Lung (tissue), 12 donors: Measurements from ENCODE around the gene NIPAL3. TPM values are rescaled to one million over a fixed set of nuclear protein-coding genes. Genes with fewer than 3 reads are reported as not detected.
A peak's percentile ranks its signal among the peaks of the same experiment; 100 is the strongest.

ENCODE experiments used
- ATAC-seq: fragments of 200-7000 bp; cut with Tn5 transposase; one replicate; pipeline ENCODE4 v1.9.1; 2020; ENCODE audit warnings: moderate number of reproducible peaks; ENCODE audit not compliant: insufficient read depth, low FRiP score
- DNase-seq, 3 donors: peaks; one replicate each; pipeline ENCODE4 v3.0.0-alpha.2; 2013 to 2017
- H3K27ac ChIP-seq, 2 donors: one replicate each; pipeline ENCODE4 v1.5.1; 2013; ENCODE audit warnings: mild to moderate bottlenecking in 2 of 2, moderate library complexity in 2 of 2, control low read depth in 1 of 2, inconsistent platforms in 1 of 2, low read depth in 1 of 2, low read length in 1 of 2
- H3K27me3 ChIP-seq, 3 donors: one replicate each; pipeline ENCODE4 v1.5.1; 2013; ENCODE audit warnings: low read length in 2 of 3; ENCODE audit not compliant: control insufficient read depth in 3 of 3, insufficient read depth in 3 of 3
- H3K36me3 ChIP-seq, 4 donors: one replicate each; pipeline ENCODE4 v1.5.1; 2013; ENCODE audit warnings: low read length in 4 of 4, mild to moderate bottlenecking in 1 of 4, moderate library complexity in 1 of 4; ENCODE audit not compliant: control insufficient read depth in 4 of 4, insufficient read depth in 4 of 4
- H3K4me1 ChIP-seq, 5 donors: one replicate each; pipeline ENCODE4 v1.5.1; 2013; ENCODE audit warnings: low read length in 5 of 5, mild to moderate bottlenecking in 2 of 5, moderate library complexity in 1 of 5; ENCODE audit not compliant: control insufficient read depth in 5 of 5, insufficient read depth in 5 of 5
- H3K4me3 ChIP-seq: one replicate; pipeline ENCODE4 v1.5.1; 2013; ENCODE audit warnings: mild to moderate bottlenecking, control low read depth, moderate library complexity
- H3K9ac ChIP-seq, 2 donors: one replicate each; pipeline ENCODE4 v1.5.1; 2013; ENCODE audit warnings: low read length in 2 of 2, control low read depth in 1 of 2; ENCODE audit not compliant: insufficient read depth in 1 of 2
- H3K9me3 ChIP-seq, 4 donors: one replicate each; pipeline ENCODE4 v1.5.1; 2013; ENCODE audit warnings: low read length in 3 of 4, mild to moderate bottlenecking in 1 of 4, moderate library complexity in 1 of 4; ENCODE audit not compliant: control insufficient read depth in 4 of 4, insufficient read depth in 3 of 4
- CTCF ChIP-seq: IDR thresholded peaks from 2 replicates; pipeline ENCODE4 v1.5.1; 2012; ENCODE audit warnings: mild to moderate bottlenecking; ENCODE audit errors: control extremely low read depth, extremely low read depth
- WGBS, 2 donors: extraction: QIAGEN DNeasy Blood & Tissue Kit; methylation state at CpG; one replicate each; pipeline ENCODE4 v1.1.7; 2013; 5-methylcytosine and 5-hydroxymethylcytosine counted together
- polyA plus RNA-seq, 2 donors: library from polyadenylated mRNA; stranded (reverse); fragments of 200-250 nt; gene quantifications; one replicate each; pipeline ENCODE4 v1.2.1, GENCODE V29; 2013
- total RNA-seq, 2 donors: library from RNA; depleted of rRNA in 1 of 2; stranded (reverse); fragments of >200 nt in 1 of 2; gene quantifications; one replicate each; pipeline ENCODE4 v1.2.1, GENCODE V29; 2014 to 2021
- donor health status: control.
- donor health status: control.
- donor health status: Bipolar disorder and iron deficiency.
- donor health status: healthy.
- donor health status: DM: yes; HTN: yes; CAD: no.

NIPAL3 gene
- total and polyA plus RNA-seq, 4 donors, result 11.9 to 31.8 (median 19.8) TPM

GRCh38 chr1:24502065-24502708 is 86.6 kb downstream of the NIPAL3 start:
- peak; percentile 54 for ATAC-seq
- TF ChIP-seq CTCF, result no peak
- WGBS, 2 donors, result 0 to 1% methylated on average over 35 to 39 of the region's 39 CpGs
- peak; percentile 68 to 77 (median 75) for DNase-seq
- H3K27ac ChIP-seq, result peak overlapping the region; percentile 81 to 85
- H3K36me3 ChIP-seq, result no peaks in the 10 kb centered on the region
- H3K4me1 ChIP-seq, result peaks cover 0 to 4% (median 0%) of the 10 kb centered on the region in 5 donors
- H3K4me3 ChIP-seq, result peak overlapping the region; percentile 41
- peaks cover 0 to 30% (median 7%) of the 10 kb centered on the region in 3 donors for H3K27me3 ChIP-seq
- H3K9ac ChIP-seq, result peak overlapping the region; percentile 55 to 63
- H3K9me3 ChIP-seq, result no peaks in the 10 kb centered on the region

GRCh38 chr1:24502709-24503058 is 87.1 kb downstream of the NIPAL3 start, which contains the start of gene RCAN3:
RCAN3 (plus strand) TSS chr1:24502836; CDS start chr1:24514373, 11,537 bp downstream.
- DNase-seq, result peak; percentile 80 to 93 (median 87)
- peaks cover 0 to 27% (median 7%) of the 10 kb centered on the region in 3 donors for H3K27me3 ChIP-seq
- peak within 1 kb of the TSS; percentile 81 to 85 for H3K27ac ChIP-seq
- H3K9me3 ChIP-seq, result no peaks in the 10 kb centered on the region
- peak within 1 kb of the TSS; percentile 73 for H3K4me3 ChIP-seq
- peak within 1 kb of the TSS; percentile 55 to 63 for H3K9ac ChIP-seq
- WGBS, 2 donors, result 1% methylated on average over 19 to 53 of the region's 53 CpGs
- peak; percentile 96 for ATAC-seq
- no peaks in the 10 kb centered on the region for H3K36me3 ChIP-seq
- no peak for TF ChIP-seq CTCF
- peaks cover 0 to 4% (median 0%) of the 10 kb centered on the region in 5 donors for H3K4me1 ChIP-seq

GRCh38 chr1:24503059-24503751 is 87.6 kb downstream of the NIPAL3 start:
- Histone ChIP-seq H3K36me3 (no peaks in the 10 kb centered on the region), H3K4me1 (peaks cover 0 to 4% (median 0%) of the 10 kb centered on the region in 5 donors), H3K9ac (peak overlapping the region in 1 of 2 donors; percentile 40), H3K4me3 (peak overlapping the region; percentile 73), H3K27ac (peak overlapping the region; percentile 57 to 59), H3K9me3 (no peaks in the 10 kb centered on the region), H3K27me3 (peaks cover 0 to 27% (median 7%) of the 10 kb centered on the region in 3 donors)
- 4 to 5% methylated on average over 49 to 53 of the region's 53 CpGs for WGBS, 2 donors
- peak in 1 of 3 donors; percentile 15 for DNase-seq
- no peak for ATAC-seq
- TF ChIP-seq CTCF, result no peak
